Kasumi-1 (cell line): ENCODE data around the gene PTH.
A peak's percentile ranks its signal among the peaks of the same experiment; 100 is the strongest.

Source experiments
- DNase-seq, 2 experiments: peaks; one replicate each; lab custom pipeline; 2025; lab: John Stamatoyannopoulos, UW

PTH gene

DNA sequence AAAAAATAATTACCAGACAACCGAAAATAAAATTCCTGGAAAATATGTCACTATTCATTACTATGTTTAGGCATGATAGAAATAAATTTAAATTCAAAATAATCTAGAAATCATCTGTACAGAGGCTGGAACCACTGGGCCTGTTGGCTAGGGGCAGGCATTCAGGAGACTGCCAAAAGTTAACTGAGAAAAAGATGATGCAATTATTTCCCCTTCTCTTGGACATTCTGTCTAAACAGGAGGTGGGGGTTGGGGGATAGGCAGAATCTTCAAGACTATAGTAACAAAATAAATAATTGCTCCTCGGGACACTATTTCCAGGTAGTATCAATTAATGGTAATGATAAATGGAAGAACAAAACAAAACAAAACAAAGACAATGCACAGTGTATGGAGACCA, 46.9 kb downstream of the PTH start:
- peak; percentile 25 to 53 for DNase-seq

DNA sequence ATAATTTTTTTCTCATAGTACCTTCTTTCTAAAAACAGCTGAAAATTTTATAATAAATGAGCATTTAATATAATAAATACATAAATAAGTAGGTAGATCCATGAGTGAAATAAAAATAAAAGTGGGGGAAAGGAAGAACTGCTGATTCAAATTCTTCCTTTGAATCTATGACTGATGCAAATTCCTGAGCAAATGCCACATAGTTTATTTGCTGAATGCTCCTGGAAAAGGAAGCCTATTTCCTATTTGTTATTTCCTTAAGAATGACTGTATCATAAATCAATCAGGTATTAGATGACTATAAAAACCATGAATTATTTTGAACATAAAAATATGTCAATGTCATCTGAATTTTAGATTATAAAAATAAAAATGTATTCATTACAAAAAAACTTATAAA, 49.4 kb downstream of the PTH start:
- DNase-seq, result no peak

DNA sequence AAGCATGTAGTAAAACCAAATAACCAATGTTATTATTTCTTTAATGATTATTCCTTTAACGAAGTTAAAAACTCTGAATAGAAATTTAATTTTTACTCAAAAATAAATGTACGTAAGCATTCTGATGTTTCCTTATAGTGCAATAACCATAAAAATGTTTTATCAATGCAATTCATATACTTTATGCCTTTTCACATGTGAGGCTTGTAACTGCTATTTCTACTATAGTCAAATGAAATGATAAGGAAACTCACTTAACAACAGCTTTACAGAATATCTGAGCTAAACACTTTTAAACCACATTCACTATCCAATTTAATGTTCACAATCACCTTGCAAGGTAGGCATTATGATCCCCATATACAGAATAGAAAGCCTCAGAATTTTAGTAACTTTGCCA, 50.2 kb downstream of the PTH start:
- no peak for DNase-seq
